Dendritic cell treated with granulocyte-macrophage colony-stimulating factor and Interleukin-4, amounts not matched to agents 40 ng/mL and 50 ng/mL, for 4 days (primary cell): ENCODE data around the gene ATP8B4.
"Not testable (repeated sequence)": the region's sequence is repeated elsewhere in the genome, so short reads cannot be mapped to it uniquely, and the experiment has no call there.

Source experiments
- H3K27ac Mint-ChIP-seq: one replicate; pipeline ENCODE4 v1.8.0; 2022; ENCODE audit warnings: mild to moderate bottlenecking, mixed read lengths
- H3K27me3 Mint-ChIP-seq: one replicate; pipeline ENCODE4 v1.8.0; 2022; ENCODE audit warnings: mild to moderate bottlenecking, mixed read lengths
- H3K36me3 Mint-ChIP-seq: one replicate; pipeline ENCODE4 v1.8.0; 2022; ENCODE audit warnings: low read depth, mixed read lengths
- H3K4me1 Mint-ChIP-seq: one replicate; pipeline ENCODE4 v1.8.0; 2022; ENCODE audit warnings: low read depth, mixed read lengths
- H3K4me3 Mint-ChIP-seq: one replicate; pipeline ENCODE4 v1.8.0; 2022; ENCODE audit warnings: mild to moderate bottlenecking, moderate library complexity, mixed read lengths
- H3K9me3 Mint-ChIP-seq: one replicate; pipeline ENCODE4 v1.8.0; 2022; ENCODE audit warnings: mixed read lengths
- intact Hi-C: fragments of 100-400 bp; cut with micrococcal nuclease; formaldehyde crosslinking; loops from one replicate; pipeline ENCODE4 v1.15.0; 2022

The ATP8B4 gene

DNA sequence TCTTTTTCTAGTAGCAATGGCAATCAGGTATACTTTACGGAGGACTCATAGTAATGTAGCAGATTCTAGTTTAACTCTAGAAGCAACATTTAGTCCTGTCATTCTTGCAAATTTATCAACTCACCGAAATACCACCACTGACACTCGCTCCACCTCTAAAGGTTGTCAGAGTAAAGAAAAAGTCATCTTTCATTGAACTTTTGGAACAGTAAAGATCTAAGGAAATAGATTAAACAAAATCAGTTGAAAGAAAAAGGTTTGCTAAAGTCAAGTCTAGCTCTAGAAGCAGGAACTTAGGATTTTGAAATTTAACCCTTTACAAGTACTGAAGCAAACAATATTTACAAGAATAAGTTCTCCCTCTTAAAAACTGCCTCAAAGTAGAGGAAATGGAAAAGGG is 8.7 kb downstream of the ATP8B4 start:
- no peaks in the 10 kb centered on the region for H3K9me3 Mint-ChIP-seq
- no peaks in the 10 kb centered on the region for H3K27me3 Mint-ChIP-seq
- H3K36me3 Mint-ChIP-seq = peaks cover 42% of the 10 kb centered on the region
- peak overlapping the region; percentile 73 for H3K4me3 Mint-ChIP-seq
- peaks cover 69% of the 10 kb centered on the region for H3K4me1 Mint-ChIP-seq
- intact Hi-C loops = no loop called here
- H3K27ac Mint-ChIP-seq = peak overlapping the region; percentile 88

DNA sequence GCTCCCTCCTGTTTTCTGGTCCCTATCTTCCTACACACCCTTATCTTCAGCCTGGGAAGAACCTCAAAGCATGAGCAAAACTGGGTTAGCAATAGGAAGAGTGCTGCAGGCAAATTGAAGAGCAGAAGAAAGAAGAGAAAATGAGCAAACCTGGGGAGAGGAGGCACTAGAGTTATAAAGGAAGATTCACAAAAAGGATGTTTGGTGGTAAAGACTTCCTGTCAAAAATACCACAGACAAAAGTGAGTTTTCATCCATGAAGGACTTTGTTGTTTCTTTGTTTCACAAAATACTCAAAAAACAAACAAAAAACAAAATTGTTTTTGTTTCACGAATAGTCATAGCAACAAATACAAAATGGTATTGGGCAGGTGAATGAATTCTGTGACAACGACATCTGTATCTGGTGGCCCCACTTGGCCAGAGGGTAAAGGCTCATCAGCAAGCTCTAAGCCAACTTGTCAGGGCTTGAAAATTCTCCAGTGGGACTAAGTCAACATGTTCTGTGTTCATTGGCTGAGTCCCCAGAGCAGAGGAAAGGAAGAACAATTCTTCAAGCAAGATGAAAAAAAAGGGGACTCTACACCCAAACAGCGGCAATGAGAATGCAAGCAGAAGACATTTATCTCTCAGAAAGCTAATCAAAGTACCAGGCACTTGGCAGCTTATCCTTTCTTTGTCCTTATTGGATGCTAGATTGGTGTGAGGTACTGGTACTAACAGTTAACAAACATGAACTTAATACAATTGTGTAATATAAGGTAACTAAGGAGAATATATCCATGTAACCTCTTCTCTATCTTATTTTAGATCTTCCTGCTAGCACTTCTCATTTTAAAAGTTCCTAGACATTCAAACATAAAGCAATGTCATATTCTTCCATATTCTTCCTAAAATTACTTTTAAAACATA is 9.7 kb downstream of the ATP8B4 start:
- Mint-ChIP-seq H3K36me3 (peaks cover 49% of the 10 kb centered on the region), H3K4me1 (peaks cover 67% of the 10 kb centered on the region), H3K4me3 (peak overlapping the region; percentile 73), H3K9me3 (peaks cover 7% of the 10 kb centered on the region), H3K27me3 (no peaks in the 10 kb centered on the region), H3K27ac (peak overlapping the region; percentile 88)
- intact Hi-C loops = loop anchor here (5.0 kb wide), 1 partner anchor 42 kb away; no protein-coding TSS in a partner anchor

DNA sequence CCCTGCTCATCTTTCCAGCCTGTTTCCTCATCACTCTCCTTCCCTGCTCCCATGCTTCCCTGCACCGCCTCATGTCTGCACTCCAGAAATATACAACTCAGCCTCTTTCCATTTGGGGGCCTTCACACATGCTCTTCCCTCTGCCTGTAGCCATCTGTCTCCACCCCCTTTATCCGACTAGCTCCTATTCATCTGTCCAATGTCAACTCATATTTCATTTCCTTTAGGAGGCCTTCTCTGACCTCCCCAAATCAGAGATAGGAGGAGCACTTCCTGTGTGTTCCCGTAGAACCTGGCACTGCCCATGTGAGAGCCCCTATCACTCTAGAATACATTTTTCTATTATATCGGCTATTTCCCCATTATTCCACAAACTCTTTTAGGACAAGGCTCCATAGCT is 10.6 kb downstream of the ATP8B4 start:
- peaks cover 54% of the 10 kb centered on the region for H3K36me3 Mint-ChIP-seq

DNA sequence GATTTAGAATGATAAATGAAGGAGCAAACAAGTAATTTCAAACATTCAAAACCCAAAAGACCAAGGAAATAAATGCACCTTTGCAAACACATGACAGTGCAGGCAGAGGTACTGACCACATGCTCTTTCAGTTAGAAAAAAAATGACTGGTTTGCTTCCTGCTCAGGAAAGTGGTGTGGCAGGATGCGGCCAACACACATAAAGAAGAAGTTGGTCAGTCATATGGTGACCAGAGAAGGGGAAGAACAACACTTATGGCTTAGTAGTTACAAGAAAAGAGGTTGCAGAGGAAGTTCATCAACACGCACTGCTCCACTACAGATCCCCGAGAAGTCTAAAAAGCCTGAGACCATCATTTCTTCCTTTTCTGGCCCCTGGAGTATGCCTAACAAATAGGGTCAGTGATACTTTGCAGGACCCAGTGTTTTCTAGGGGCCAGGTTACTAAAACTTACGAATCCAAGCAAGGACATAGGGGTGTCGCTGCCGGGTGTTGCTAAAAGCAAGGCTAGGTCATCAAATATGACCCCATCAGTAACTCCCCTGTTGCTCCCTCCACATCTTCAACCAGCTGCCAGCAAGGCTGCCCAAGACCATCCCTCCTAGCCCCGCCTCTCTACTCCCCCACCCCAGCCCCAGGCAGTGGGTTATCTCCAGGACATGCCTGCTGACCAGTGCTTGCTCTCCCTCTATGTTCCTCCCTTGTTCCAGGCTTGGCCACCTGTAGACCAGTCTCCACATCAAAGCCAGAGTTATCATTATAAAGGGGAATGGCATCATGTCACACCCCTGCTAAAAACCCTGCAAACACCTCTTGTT is 11.2 kb downstream of the ATP8B4 start:
- Mint-ChIP-seq H3K9me3 (peaks cover 23% of the 10 kb centered on the region), H3K27ac (peak overlapping the region; percentile 88), H3K4me1 (peaks cover 67% of the 10 kb centered on the region), H3K36me3 (peaks cover 54% of the 10 kb centered on the region), H3K27me3 (no peaks in the 10 kb centered on the region), H3K4me3 (peak overlapping the region; percentile 70)
- intact Hi-C loops = loop anchor here (5.0 kb wide), 1 partner anchor 40 kb away; no protein-coding TSS in a partner anchor

More for the DNA sequence above, 10.6 kb downstream of the ATP8B4 start:
- Mint-ChIP-seq H3K27ac (peak overlapping the region; percentile 88), H3K27me3 (no peaks in the 10 kb centered on the region), H3K4me3 (peak overlapping the region; percentile 70), H3K4me1 (peaks cover 72% of the 10 kb centered on the region), H3K9me3 (peaks cover 16% of the 10 kb centered on the region)
- intact Hi-C loops = loop anchor here (5.0 kb wide), 1 partner anchor 41 kb away; no protein-coding TSS in a partner anchor

DNA sequence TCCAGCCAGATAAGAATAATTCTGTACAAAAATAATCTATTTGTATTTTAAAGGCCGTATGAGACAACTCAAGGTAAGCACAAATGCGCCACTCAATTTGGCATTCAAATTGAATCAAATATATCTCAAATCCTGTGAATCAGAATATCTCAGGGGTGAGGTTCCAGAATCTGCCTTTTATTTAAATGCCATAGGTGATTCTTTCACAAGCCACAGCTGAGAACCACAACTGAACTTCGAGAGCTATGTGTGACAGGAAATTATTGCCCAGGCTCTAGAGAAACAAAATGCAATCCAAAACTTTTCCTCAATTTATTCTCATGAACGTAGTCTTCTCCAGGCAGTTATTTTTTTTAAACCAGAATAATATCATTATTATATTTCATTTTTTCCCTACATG is 11.9 kb downstream of the ATP8B4 start:
- Mint-ChIP-seq H3K4me3 (peak overlapping the region; percentile 31), H3K27me3 (no peaks in the 10 kb centered on the region), H3K9me3 (peaks cover 29% of the 10 kb centered on the region), H3K4me1 (peaks cover 64% of the 10 kb centered on the region), H3K36me3 (peaks cover 54% of the 10 kb centered on the region), H3K27ac (peak overlapping the region; percentile 88)
- intact Hi-C loops = loop anchor here (5.0 kb wide), 1 partner anchor 40 kb away; no protein-coding TSS in a partner anchor

DNA sequence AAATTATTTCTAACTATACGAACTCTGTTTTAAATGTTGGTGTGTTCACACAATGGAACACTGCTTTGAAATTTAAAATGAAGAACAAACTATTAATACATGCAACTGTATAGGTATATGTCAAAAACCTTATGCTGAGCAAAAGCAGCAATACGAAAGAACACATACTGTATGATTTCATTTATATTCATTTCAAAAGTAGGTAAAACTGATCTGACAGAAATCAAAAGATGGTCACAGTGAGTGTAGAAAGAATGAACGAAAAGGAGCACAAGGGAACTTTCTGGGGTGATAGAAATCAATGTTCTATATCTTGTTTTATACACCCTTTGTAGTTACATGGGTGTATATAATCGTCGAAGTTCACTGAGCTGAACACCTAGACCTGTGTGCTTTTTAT is 12.6 kb downstream of the ATP8B4 start:
- no peak overlapping the region for H3K27ac Mint-ChIP-seq
- H3K27me3 Mint-ChIP-seq = no peaks in the 10 kb centered on the region
- peaks cover 35% of the 10 kb centered on the region for H3K9me3 Mint-ChIP-seq
- intact Hi-C loops = loop anchor here (5.0 kb wide), 1 partner anchor 39 kb away; no protein-coding TSS in a partner anchor
- no peak overlapping the region for H3K4me3 Mint-ChIP-seq
- peaks cover 63% of the 10 kb centered on the region for H3K4me1 Mint-ChIP-seq
- peaks cover 53% of the 10 kb centered on the region for H3K36me3 Mint-ChIP-seq

DNA sequence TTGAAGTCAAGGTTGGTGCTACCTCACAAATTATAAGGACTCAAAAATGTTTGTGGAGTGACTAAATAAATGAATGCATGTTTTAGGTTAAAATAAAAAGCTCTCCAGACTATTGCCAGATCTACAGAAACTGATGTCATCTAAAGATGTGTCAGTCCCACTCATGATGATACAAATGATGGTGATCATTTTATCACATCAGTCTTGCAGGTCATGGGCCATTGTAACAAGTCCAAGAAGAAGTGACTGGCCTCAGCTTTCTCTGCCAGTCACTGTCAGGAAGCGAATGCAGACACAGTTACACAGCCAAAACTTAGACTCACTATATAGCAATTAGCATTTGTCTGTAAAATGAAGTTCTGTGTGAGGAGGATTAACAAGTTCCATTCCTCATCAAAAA is 18.5 kb downstream of the ATP8B4 start:
- peaks cover 55% of the 10 kb centered on the region for H3K4me1 Mint-ChIP-seq
- H3K27ac Mint-ChIP-seq = no peak overlapping the region
- no peak overlapping the region for H3K4me3 Mint-ChIP-seq
- intact Hi-C loops = no loop called here
- H3K27me3 Mint-ChIP-seq = no peaks in the 10 kb centered on the region
- peaks cover 59% of the 10 kb centered on the region for H3K36me3 Mint-ChIP-seq
- H3K9me3 Mint-ChIP-seq = peaks cover 35% of the 10 kb centered on the region

DNA sequence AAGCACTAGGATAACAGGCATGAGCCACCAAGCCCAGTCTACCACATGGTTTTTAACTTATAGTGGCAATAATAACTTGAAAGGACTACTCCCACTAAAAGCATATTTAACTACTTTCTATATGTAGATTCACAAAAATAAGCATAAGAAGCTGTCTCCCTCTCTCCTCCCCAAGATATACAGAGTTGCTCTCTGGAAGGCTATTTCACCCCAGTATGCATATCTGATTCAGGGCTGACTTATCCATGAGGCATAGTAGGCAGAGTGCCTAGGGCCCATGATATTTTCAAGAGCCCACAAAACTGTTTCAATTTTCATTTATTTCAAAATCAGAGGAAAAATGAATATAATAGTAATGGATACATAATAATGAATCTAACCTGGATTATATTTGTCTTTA is 20.5 kb downstream of the ATP8B4 start:
- Mint-ChIP-seq H3K27ac (peak overlapping the region; percentile 60), H3K4me3 (no peak overlapping the region), H3K9me3 (peaks cover 20% of the 10 kb centered on the region), H3K36me3 (peaks cover 55% of the 10 kb centered on the region), H3K27me3 (no peaks in the 10 kb centered on the region), H3K4me1 (peaks cover 45% of the 10 kb centered on the region)
- intact Hi-C loops = no loop called here

DNA sequence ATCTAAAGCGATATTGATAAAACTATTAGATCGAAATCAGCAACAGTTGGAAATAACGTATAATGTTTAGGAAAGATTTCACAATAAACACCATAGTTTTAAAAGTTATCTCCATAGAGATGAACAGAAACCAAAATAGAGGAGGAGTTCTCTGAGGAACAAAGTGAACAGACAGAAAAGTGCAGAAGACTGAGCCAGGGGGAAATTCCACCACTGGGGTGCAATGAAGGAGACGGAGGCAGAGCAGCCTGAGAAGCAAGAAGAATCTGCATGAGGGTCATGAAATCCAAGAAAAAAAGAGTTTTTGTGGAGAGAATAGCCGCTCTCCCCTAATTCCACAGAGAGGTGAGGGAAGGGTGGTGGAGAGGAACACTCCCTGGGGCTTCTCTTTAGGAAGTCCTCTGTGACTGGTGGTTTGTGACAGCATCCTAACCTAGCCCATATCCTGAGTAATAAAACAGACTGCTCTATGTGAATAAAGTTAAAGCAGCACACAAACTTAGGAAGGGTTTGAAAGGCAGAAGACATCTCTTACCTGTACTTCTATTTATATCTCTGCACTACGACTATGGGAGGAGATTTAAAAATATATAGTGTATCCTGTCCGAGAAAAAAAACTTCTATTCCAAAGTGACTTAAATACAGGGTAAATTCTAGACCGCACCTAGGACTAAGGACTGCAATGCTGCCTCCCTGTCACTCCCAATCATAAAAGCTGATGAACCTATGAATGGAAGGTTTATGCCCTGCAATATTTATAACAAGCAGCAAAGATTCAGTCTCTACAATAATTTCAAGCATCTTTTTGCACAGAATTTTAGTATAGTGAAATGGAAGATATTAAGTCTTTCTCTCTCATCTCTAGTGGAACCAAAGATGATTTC is 22.9 kb downstream of the ATP8B4 start:
- H3K4me1 Mint-ChIP-seq = peaks cover 31% of the 10 kb centered on the region
- peak overlapping the region; percentile 17 for H3K27ac Mint-ChIP-seq
- intact Hi-C loops = no loop called here
- no peak overlapping the region for H3K4me3 Mint-ChIP-seq
- peaks cover 46% of the 10 kb centered on the region for H3K36me3 Mint-ChIP-seq
- H3K27me3 Mint-ChIP-seq = no peaks in the 10 kb centered on the region
- peaks cover 12% of the 10 kb centered on the region for H3K9me3 Mint-ChIP-seq

DNA sequence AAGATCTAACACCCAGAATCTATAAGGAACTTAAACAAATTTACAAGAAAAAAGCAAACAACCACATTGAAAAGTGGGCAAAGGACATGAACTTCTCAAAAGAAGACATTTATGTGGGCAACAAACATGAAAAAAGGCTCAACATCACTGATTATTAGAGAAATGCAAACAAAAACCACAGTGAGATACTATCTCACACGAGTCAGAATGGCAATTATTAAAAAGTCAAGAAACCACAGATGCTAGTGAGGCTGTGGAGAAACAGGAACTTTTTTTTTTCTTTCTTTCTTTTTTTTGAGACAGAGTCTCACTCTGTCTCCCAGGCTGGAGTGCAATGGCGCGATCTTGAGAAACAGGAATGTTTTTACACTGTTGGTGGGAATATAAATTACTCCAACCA is 29.6 kb downstream of the ATP8B4 start:
- Mint-ChIP-seq H3K36me3 (peaks cover 45% of the 10 kb centered on the region), H3K9me3 (peaks cover 28% of the 10 kb centered on the region), H3K27ac (peak overlapping the region; percentile 61), H3K4me1 (peaks cover 30% of the 10 kb centered on the region)
- H3K27me3 Mint-ChIP-seq, intact Hi-C loops, H3K4me3 Mint-ChIP-seq: not testable (repeated sequence)

DNA sequence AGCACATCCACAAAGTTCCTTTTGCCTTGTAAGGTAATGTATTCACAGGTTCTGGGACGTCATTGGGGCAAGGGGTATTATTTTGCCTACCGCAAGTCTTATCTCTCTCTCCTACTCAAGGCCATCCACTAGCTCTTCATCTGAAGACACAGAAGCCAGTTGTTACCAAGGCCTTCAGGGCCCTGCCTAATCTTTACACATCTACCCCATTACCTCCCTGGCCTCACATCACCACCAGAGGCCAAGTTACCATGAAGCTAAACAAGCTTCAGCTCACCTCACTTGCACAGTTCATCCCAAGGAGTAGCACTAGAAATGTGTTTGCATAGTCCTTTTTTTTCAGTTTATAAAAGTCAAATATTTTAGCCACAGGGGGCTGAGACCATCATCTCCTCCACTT is 34.1 kb downstream of the ATP8B4 start:
- H3K4me3 Mint-ChIP-seq = no peak overlapping the region
- H3K4me1 Mint-ChIP-seq = peaks cover 43% of the 10 kb centered on the region
- peaks cover 12% of the 10 kb centered on the region for H3K9me3 Mint-ChIP-seq
- H3K36me3 Mint-ChIP-seq = peaks cover 36% of the 10 kb centered on the region
- H3K27ac Mint-ChIP-seq = peak overlapping the region; percentile 54
- no peaks in the 10 kb centered on the region for H3K27me3 Mint-ChIP-seq
- intact Hi-C loops = no loop called here

DNA sequence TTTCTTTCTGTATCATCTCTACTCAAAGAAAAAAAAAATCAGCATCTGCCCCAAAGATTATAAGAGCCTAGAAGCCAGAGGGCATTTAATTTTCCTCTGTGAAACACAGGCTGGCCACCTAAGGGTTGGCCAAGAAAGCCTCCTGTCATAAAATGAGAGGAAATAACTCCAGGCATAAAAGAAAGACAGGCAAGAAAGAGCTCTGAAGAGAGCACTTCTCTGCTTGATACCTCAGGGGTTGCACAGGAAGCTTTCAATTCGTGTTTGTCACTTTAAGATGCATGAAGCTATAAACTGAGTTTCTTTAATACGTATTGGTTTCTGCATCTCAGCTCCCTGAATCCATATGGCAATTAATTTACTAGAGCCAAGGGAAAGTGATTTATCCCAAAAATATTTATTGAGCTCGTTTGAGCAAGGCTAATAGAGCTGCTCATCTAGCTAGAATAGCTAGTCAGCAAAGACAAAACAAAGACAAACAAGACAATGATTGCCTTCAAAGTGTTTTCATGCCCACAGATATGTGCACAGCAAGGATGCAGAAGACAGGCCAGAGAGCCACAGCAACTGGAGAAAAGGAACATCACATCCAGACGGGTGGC is 35.5 kb downstream of the ATP8B4 start:
- peak overlapping the region; percentile 54 for H3K27ac Mint-ChIP-seq
- peaks cover 6% of the 10 kb centered on the region for H3K9me3 Mint-ChIP-seq

DNA sequence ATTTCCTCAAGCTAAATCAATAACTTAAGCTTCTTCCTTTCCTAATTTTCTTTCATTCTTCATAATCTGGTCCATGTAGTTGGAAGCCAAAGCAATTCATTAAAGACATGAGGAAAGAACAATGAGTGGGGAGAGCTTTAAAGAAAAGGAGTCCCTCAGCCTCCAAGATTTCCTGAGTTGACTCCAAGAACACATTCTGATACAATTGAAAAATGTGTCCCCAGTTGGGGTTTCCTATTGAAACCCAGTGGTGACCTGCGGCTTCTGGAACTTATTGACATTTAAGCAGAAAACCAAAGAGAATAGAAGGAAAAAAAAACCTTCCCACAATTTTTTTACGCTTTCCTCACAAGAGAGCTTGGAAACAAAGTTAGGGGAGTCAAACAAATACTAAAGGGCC is 37.0 kb downstream of the ATP8B4 start:
- Mint-ChIP-seq H3K4me3 (no peak overlapping the region), H3K27ac (no peak overlapping the region), H3K4me1 (peaks cover 42% of the 10 kb centered on the region), H3K27me3 (no peaks in the 10 kb centered on the region), H3K36me3 (peaks cover 39% of the 10 kb centered on the region), H3K9me3 (no peaks in the 10 kb centered on the region)
- intact Hi-C loops = no loop called here

More for the DNA sequence above, 35.5 kb downstream of the ATP8B4 start:
- peaks cover 32% of the 10 kb centered on the region for H3K4me1 Mint-ChIP-seq
- no peaks in the 10 kb centered on the region for H3K27me3 Mint-ChIP-seq
- peaks cover 31% of the 10 kb centered on the region for H3K36me3 Mint-ChIP-seq
- intact Hi-C loops = no loop called here
- H3K4me3 Mint-ChIP-seq = no peak overlapping the region
